HG03460 (cell line): ENCODE results near the gene PPP1R2.
"Not testable (repeated sequence)": the region's sequence is repeated elsewhere in the genome, so short reads cannot be mapped to it uniquely, and the experiment has no call there.

ENCODE experiments used
- ATAC-seq: cut with Tn5 transposase; IDR thresholded peaks from one replicate; pipeline ENCODE4 v1.9.1; 2021; ENCODE audit not compliant: unreplicated experiment

PPP1R2 gene

GRCh38 chr3:195542698-195543499, at the start of gene PPP1R2:
PPP1R2 (minus strand) TSS chr3:195543325; CDS start chr3:195543025, 300 bp downstream.
- peak; percentile 72 for ATAC-seq

- no peak for ATAC-seq
These were observed 48.7 kb upstream of the PPP1R2 start for GRCh38 chr3:195591852-195592251.

GRCh38 chr3:195591220-195591619, 48.1 kb upstream of the PPP1R2 start:
- ATAC-seq = no peak

GRCh38 chr3:195590381-195590780, 47.3 kb upstream of the PPP1R2 start:
- not testable (repeated sequence) for ATAC-seq

GRCh38 chr3:195589796-195590195, 46.7 kb upstream of the PPP1R2 start:
- not testable (repeated sequence) for ATAC-seq

- ATAC-seq = no peak
These were observed 44.7 kb upstream of the PPP1R2 start for GRCh38 chr3:195587824-195588223.

GRCh38 chr3:195587406-195587805, 44.3 kb upstream of the PPP1R2 start:
- ATAC-seq = no peak

GRCh38 chr3:195584543-195584870, 41.4 kb upstream of the PPP1R2 start:
- no peak for ATAC-seq

- no peak for ATAC-seq
These were observed 40.9 kb upstream of the PPP1R2 start, which contains the start of gene APOD for GRCh38 chr3:195583831-195584542. APOD (minus strand) TSS chr3:195583940; CDS start chr3:195579461, 4,479 bp downstream.

- no peak for ATAC-seq
These were observed 39.8 kb upstream of the PPP1R2 start for GRCh38 chr3:195582947-195583346.

GRCh38 chr3:195580744-195581443, 37.8 kb upstream of the PPP1R2 start:
- ATAC-seq = no peak

- no peak for ATAC-seq
These were observed 36.2 kb upstream of the PPP1R2 start for GRCh38 chr3:195579281-195579680.

- no peak for ATAC-seq
These were observed 35.4 kb upstream of the PPP1R2 start for GRCh38 chr3:195578565-195578964.

GRCh38 chr3:195577645-195578177, 34.6 kb upstream of the PPP1R2 start:
- no peak for ATAC-seq

GRCh38 chr3:195574497-195575304, 31.6 kb upstream of the PPP1R2 start:
- no peak for ATAC-seq

GRCh38 chr3:195573611-195574496, 30.7 kb upstream of the PPP1R2 start:
- ATAC-seq = no peak

- no peak for ATAC-seq
These were observed 28.2 kb upstream of the PPP1R2 start for GRCh38 chr3:195571361-195571760.

GRCh38 chr3:195570912-195571311, 27.8 kb upstream of the PPP1R2 start:
- ATAC-seq = no peak

GRCh38 chr3:195570344-195570743, 27.2 kb upstream of the PPP1R2 start:
- no peak for ATAC-seq

- ATAC-seq = no peak
These were observed 25.5 kb upstream of the PPP1R2 start for GRCh38 chr3:195568630-195569029.
